HepG2 (cell line): ENCODE results near the gene NOTUM. TPM values are rescaled to one million over a fixed set of nuclear protein-coding genes. Genes with fewer than 3 reads are reported as not detected.

Experiments
- CAMTA2 ChIP-seq: sonication (generic); formaldehyde crosslinking; IDR thresholded peaks from 2 replicates; pipeline ENCODE4 v1.4.0; 2020; ENCODE audit warnings: mild to moderate bottlenecking, missing genetic modification reagents, borderline replicate concordance
- ESRRA ChIP-seq: sonication (generic); formaldehyde crosslinking; IDR thresholded peaks from 2 replicates; pipeline ENCODE4 v1.5.1; 2020; ENCODE audit warnings: mild to moderate bottlenecking, low read depth, missing genetic modification reagents
- HNRNPUL1 ChIP-seq: fragments of 200-400 bp; formaldehyde crosslinking; IDR thresholded peaks from 2 replicates; pipeline ENCODE4 v1.6.1; 2017; ENCODE audit warnings: low read depth, mild to moderate bottlenecking, low read length, moderate library complexity
- IKZF5 ChIP-seq: IDR thresholded peaks from 2 replicates; pipeline ENCODE4 v1.6.1; 2018; ENCODE audit warnings: missing genetic modification reagents, mild to moderate bottlenecking, missing compliant biosample characterization
- MZF1 ChIP-seq: sonication (generic); formaldehyde crosslinking; IDR thresholded peaks from 2 replicates; pipeline ENCODE4 v1.8.1; 2023; ENCODE audit warnings: mild to moderate bottlenecking, missing genetic modification reagents, borderline replicate concordance
- NFATC3 ChIP-seq: sonication (generic); formaldehyde crosslinking; IDR thresholded peaks from 2 replicates; pipeline ENCODE4 v1.5.1; 2020; ENCODE audit warnings: mild to moderate bottlenecking, missing genetic modification reagents
- NR2F1 ChIP-seq, 2 experiments: fragments of 450-650 bp in 1 of 2; formaldehyde crosslinking in 1 of 2; IDR thresholded peaks; 2 replicates each; pipeline versions ENCODE4 v1.5.0 to v1.6.1; 2016 to 2020; ENCODE audit warnings: mild to moderate bottlenecking in 1 of 2, missing compliant biosample characterization in 1 of 2, missing genetic modification reagents in 1 of 2, moderate library complexity in 1 of 2
- RCOR2 ChIP-seq: IDR thresholded peaks from 2 replicates; pipeline ENCODE4 v1.6.1; 2016; ENCODE audit warnings: missing biosample characterization, missing genetic modification reagents
- YEATS4 ChIP-seq: sonication (generic); formaldehyde crosslinking; IDR thresholded peaks from 2 replicates; pipeline ENCODE4 v1.4.0; 2020; ENCODE audit warnings: missing genetic modification reagents, borderline replicate concordance
- YY1 ChIP-seq: IDR thresholded peaks from 2 replicates; pipeline ENCODE4 v1.6.1; 2011; ENCODE audit warnings: low read length, low read depth, moderate library complexity, mild to moderate bottlenecking; ENCODE audit not compliant: insufficient read depth, insufficient replicate concordance
- ZBTB3 ChIP-seq: sonication (generic); formaldehyde crosslinking; IDR thresholded peaks from 2 replicates; pipeline ENCODE4 v1.4.0; 2020; ENCODE audit warnings: low read depth, mild to moderate bottlenecking, moderate library complexity, missing genetic modification reagents, borderline replicate concordance
- ZNF274 ChIP-seq: sonication (generic); formaldehyde crosslinking; IDR thresholded peaks from 2 replicates; pipeline ENCODE4 v1.5.1; 2020; ENCODE audit warnings: mild to moderate bottlenecking, missing genetic modification reagents
- ZNF691 ChIP-seq: sonication (generic); formaldehyde crosslinking; IDR thresholded peaks from 2 replicates; pipeline ENCODE4 v1.4.0; 2020; ENCODE audit warnings: missing genetic modification reagents, low read depth, mild to moderate bottlenecking, borderline replicate concordance
- ZNF761 ChIP-seq: sonication (generic); formaldehyde crosslinking; conservative IDR thresholded peaks from 2 replicates; pipeline ENCODE4 v1.4.0; 2020; ENCODE audit warnings: mild to moderate bottlenecking, missing genetic modification reagents
- ZNF891 ChIP-seq: sonication (generic); formaldehyde crosslinking; IDR thresholded peaks from 2 replicates; pipeline ENCODE4 v1.5.0; 2020; ENCODE audit warnings: mild to moderate bottlenecking, missing genetic modification reagents
- polyA plus RNA-seq, 8 experiments: library from polyadenylated mRNA; depleted of rRNA in 3 of 8; stranded (reverse) in 7 of 8; unstranded in 1 of 8; fragments of >200 nt; fragmentation: Illumina TruSeq in 4 of 8; extraction: Trizol in 4 of 8; gene quantifications; 2 replicates each; pipeline versions ENCODE4 v1.2.1 to v1.2.3, GENCODE V29; 2011 to 2016; ENCODE audit warnings: low read depth in 4 of 8, missing spikeins in 1 of 8, mixed read lengths in 1 of 8; ENCODE audit not compliant: insufficient read depth in 1 of 8
- total RNA-seq, 5 experiments: library from RNA; depleted of rRNA; stranded (reverse); fragments of >200 nt; fragmentation: Illumina TruSeq; extraction: Trizol; gene quantifications; 2 replicates each; pipeline ENCODE4 v1.2.3, GENCODE V29; 2016; ENCODE audit warnings: low read depth in 1 of 5
- TF ChIP-seq, protein P1 (sequence below): IDR thresholded peaks from 2 replicates; pipeline ENCODE4 v1.6.1; 2016; ENCODE audit warnings: low read depth, control low read depth
- TF ChIP-seq, protein P2 (sequence below): sonication (generic); formaldehyde crosslinking; IDR thresholded peaks from 2 replicates; pipeline ENCODE4 v1.4.0; 2020; ENCODE audit warnings: missing genetic modification reagents
- TF ChIP-seq, protein P3 (sequence below): sonication (generic); formaldehyde crosslinking; IDR thresholded peaks from 2 replicates; pipeline ENCODE4 v1.5.0; 2020; ENCODE audit warnings: mild to moderate bottlenecking, missing genetic modification reagents

NOTUM gene
- total and polyA plus RNA-seq, 2 of the 13 experiments (the other 11 are each of a cell fraction or from before 2014, with no cell fraction given), result 150 to 160 TPM

DNA sequence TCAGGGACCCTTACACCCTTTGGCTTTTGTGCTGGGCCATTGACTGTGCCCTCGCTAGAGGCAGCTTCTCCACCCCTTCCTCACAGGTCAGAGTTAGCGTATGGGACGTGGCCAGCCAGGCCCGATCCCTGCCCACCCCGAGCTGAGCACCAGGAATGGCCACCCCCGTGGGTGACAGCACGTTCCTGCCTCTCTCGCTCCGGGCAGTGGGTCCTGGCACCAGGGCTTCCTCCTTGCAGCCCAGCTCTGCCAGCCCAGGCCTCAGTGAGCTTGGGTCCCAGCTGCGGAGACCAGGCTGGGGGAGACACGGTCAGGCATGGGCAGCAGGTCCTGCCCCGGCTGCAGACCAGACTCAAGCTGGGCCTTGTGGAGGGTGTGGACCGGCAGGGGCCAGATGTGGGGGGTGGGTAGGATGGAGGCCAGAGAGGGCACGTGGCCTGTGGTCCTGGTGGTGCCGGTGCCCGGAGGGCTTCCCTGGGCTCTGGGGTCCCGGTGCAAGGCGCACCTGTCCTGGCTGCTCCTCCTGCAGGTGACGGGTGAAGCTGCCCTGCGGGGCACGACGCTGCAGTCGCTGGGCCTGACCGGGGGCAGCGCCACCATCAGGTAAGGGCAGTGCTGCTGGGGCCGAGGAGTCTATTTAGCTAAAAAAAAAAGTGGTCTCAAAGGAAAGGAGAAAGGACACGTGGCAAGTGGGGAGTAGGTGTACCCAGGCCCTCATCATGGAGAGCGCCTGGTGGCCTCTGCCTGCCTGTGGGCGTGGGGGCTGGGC is 34.7 kb upstream of the NOTUM start (continued):
- TF ChIP-seq NR2F1 (CRISPR knock-in tag; IDR thresholded peaks at IDR 0.05) (no peak), ZNF891 (CRISPR knock-in tag) (peak; percentile 70; the same call in 1 of the 2 replicates), YEATS4 (no peak; the same call in 1 of the 2 replicates), CAMTA2 (CRISPR knock-in tag) (peak; percentile 81; the same call in 1 of the 2 replicates), NFATC3 (peak; percentile 94; the same call in 1 of the 2 replicates), MZF1 (CRISPR knock-in tag) (0 out of 2 replicates have a peak, but pooled peaks have one; percentile 62), HNRNPUL1 (no peak), ZNF761 (CRISPR knock-in tag) (no peak), ZNF274 (peak; percentile 87; the same call in 1 of the 2 replicates), ZBTB3 (CRISPR knock-in tag) (0 out of 2 replicates have a peak, but pooled peaks have one; percentile 43), RCOR2 (CRISPR knock-in tag) (peak; percentile 67; the same call in 1 of the 2 replicates), YY1 (peak; percentile 41), ZNF691 (CRISPR knock-in tag) (no peak), IKZF5 (peak; percentile 17), ESRRA (CRISPR knock-in tag) (no peak)
- TF ChIP-seq, protein P1, sequence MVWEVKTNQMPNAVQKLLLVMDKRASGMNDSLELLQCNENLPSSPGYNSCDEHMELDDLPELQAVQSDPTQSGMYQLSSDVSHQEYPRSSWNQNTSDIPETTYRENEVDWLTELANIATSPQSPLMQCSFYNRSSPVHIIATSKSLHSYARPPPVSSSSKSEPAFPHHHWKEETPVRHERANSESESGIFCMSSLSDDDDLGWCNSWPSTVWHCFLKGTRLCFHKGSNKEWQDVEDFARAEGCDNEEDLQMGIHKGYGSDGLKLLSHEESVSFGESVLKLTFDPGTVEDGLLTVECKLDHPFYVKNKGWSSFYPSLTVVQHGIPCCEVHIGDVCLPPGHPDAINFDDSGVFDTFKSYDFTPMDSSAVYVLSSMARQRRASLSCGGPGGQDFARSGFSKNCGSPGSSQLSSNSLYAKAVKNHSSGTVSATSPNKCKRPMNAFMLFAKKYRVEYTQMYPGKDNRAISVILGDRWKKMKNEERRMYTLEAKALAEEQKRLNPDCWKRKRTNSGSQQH (CRISPR knock-in tag), result peak; percentile 46; the same call in 1 of the 2 replicates
- TF ChIP-seq, protein P2, sequence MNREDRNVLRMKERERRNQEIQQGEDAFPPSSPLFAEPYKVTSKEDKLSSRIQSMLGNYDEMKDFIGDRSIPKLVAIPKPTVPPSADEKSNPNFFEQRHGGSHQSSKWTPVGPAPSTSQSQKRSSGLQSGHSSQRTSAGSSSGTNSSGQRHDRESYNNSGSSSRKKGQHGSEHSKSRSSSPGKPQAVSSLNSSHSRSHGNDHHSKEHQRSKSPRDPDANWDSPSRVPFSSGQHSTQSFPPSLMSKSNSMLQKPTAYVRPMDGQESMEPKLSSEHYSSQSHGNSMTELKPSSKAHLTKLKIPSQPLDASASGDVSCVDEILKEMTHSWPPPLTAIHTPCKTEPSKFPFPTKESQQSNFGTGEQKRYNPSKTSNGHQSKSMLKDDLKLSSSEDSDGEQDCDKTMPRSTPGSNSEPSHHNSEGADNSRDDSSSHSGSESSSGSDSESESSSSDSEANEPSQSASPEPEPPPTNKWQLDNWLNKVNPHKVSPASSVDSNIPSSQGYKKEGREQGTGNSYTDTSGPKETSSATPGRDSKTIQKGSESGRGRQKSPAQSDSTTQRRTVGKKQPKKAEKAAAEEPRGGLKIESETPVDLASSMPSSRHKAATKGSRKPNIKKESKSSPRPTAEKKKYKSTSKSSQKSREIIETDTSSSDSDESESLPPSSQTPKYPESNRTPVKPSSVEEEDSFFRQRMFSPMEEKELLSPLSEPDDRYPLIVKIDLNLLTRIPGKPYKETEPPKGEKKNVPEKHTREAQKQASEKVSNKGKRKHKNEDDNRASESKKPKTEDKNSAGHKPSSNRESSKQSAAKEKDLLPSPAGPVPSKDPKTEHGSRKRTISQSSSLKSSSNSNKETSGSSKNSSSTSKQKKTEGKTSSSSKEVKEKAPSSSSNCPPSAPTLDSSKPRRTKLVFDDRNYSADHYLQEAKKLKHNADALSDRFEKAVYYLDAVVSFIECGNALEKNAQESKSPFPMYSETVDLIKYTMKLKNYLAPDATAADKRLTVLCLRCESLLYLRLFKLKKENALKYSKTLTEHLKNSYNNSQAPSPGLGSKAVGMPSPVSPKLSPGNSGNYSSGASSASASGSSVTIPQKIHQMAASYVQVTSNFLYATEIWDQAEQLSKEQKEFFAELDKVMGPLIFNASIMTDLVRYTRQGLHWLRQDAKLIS, result peak; percentile 98
- TF ChIP-seq, protein P3, sequence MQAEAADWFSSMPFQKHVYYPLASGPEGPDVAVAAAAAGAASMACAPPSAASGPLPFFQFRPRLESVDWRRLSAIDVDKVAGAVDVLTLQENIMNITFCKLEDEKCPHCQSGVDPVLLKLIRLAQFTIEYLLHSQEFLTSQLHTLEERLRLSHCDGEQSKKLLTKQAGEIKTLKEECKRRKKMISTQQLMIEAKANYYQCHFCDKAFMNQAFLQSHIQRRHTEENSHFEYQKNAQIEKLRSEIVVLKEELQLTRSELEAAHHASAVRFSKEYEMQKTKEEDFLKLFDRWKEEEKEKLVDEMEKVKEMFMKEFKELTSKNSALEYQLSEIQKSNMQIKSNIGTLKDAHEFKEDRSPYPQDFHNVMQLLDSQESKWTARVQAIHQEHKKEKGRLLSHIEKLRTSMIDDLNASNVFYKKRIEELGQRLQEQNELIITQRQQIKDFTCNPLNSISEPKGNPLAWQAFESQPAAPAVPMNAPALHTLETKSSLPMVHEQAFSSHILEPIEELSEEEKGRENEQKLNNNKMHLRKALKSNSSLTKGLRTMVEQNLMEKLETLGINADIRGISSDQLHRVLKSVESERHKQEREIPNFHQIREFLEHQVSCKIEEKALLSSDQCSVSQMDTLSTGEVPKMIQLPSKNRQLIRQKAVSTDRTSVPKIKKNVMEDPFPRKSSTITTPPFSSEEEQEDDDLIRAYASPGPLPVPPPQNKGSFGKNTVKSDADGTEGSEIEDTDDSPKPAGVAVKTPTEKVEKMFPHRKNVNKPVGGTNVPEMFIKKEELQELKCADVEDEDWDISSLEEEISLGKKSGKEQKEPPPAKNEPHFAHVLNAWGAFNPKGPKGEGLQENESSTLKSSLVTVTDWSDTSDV, result no peak
